ENCODE results near the gene AK1. TPM values are rescaled to one million over a fixed set of nuclear protein-coding genes. Genes with fewer than 3 reads are reported as not detected.

AK1 gene
- total and polyA plus RNA-seq, 2 experiments from 2014 or later = 175 to 413 TPM

DNA sequence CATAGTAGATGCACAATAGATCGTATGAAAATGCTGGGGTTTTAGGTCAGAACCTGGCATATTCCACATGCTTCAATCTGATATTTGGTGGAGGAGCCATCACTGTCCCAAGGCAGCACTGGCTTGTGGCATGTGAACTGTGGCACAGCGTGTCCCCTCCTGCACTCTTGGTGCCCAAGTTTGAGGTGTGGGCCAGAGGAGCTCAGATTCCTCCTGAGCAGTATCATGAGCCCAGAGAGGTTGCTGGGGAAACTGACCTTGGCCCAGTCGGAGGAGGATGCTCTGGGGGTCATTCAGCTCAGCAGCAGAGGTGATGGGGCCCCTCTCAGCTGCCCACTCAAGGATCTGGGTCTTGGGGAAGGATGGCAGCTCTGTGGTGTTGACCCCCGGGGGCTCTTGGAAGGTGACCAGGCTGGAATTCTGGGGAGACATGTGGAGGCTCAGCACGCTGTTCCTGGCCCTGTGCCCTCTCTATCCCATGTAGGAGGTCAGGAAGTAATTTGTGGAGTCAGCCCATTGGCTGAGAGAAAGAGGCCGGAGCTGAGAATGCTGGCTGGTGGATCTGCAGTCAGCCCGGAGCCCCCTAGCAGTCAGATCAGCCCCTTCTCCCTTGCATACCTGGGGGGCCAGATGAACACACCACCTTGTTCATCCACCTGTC is 51.1 kb downstream of the AK1 start:
- Histone ChIP-seq H3K36me3 (no peaks in the 10 kb centered on the region), H3K4me3 (no peak overlapping the region), H3K9me3 (ENCODE audit: low read depth) (no peaks in the 10 kb centered on the region), H3K4me1 (ENCODE audit: low read depth) (peaks cover 16% of the 10 kb centered on the region), H3K27ac (no peak overlapping the region), H3K27me3 (no peaks in the 10 kb centered on the region)
- no peak for DNase-seq (ENCODE audit: low read depth in 1 of 2, low spot score in 1 of 2)
- TF ChIP-seq, protein P1, sequence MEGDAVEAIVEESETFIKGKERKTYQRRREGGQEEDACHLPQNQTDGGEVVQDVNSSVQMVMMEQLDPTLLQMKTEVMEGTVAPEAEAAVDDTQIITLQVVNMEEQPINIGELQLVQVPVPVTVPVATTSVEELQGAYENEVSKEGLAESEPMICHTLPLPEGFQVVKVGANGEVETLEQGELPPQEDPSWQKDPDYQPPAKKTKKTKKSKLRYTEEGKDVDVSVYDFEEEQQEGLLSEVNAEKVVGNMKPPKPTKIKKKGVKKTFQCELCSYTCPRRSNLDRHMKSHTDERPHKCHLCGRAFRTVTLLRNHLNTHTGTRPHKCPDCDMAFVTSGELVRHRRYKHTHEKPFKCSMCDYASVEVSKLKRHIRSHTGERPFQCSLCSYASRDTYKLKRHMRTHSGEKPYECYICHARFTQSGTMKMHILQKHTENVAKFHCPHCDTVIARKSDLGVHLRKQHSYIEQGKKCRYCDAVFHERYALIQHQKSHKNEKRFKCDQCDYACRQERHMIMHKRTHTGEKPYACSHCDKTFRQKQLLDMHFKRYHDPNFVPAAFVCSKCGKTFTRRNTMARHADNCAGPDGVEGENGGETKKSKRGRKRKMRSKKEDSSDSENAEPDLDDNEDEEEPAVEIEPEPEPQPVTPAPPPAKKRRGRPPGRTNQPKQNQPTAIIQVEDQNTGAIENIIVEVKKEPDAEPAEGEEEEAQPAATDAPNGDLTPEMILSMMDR (IDR thresholded peaks at IDR 0.05; ENCODE audit: low read depth, low read length) = no peak

DNA sequence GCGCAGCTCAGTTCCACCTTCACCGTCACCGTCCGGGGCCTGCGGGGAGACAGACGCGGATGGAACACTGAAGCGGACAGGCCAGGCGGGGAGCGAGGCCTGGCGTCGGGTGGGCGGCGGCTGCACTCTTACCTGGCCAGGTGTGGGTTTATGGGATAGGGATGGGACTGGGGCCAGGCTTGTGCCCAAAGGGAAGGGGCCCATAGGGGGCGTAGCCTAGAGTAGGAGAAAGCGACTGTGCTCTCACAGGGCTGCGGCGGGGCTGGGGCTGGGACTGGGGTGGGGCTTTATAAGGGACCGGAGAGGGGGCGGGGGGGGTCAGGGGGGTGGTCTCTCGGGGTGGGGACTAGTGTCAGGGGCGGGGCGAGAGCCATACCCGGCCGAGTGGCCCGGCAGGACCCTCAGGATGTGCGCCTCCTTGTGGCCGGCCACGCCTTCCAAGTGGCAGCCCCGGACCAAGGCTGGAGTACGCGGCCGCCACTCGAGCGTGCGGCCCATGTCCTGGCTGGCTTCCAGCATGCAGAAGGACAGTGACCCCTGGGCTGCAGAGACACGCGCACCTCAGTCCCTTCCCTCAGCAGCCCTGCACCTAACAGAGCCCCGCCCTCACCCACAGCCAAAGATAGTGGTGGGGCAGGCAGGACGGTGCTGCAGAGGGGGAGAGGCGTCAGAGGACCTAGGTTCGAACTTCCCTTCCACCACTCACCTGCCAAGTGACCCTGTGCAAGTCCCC is 52.0 kb downstream of the AK1 start:
- Histone ChIP-seq H3K4me3 (no peak overlapping the region), H3K4me1 (ENCODE audit: low read depth) (peaks cover 16% of the 10 kb centered on the region), H3K27me3 (no peaks in the 10 kb centered on the region), H3K36me3 (no peaks in the 10 kb centered on the region), H3K27ac (no peak overlapping the region), H3K9me3 (ENCODE audit: low read depth) (no peaks in the 10 kb centered on the region)
- DNase-seq (ENCODE audit: low read depth in 1 of 2, low spot score in 1 of 2) = peak in 1 of 2 donors; percentile 85
- TF ChIP-seq, protein P1 (IDR thresholded peaks at IDR 0.05; ENCODE audit: low read depth, low read length) = peak; percentile 25

DNA sequence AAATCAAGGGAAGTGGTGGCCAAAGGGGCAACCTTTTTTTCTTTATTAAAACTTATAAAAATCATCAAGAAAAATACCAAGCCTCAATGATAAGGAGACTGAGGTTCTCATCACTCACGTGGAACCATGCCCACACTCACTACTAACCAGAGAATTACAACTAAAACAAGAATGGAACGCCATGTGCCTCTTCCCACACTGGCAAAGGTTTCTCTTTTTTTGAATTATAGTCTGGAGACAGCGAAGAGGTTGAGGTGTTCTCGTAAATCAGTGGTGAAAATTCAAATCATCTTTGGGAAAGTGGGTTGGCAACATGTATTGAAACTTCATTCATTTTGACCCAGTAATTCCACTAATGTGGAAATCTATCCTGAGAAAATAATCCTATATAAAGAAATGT is 55.4 kb downstream of the AK1 start:
- H3K27ac ChIP-seq = no peak overlapping the region
- H3K4me1 ChIP-seq (ENCODE audit: low read depth) = peaks cover 7% of the 10 kb centered on the region
- no peaks in the 10 kb centered on the region for H3K36me3 ChIP-seq
- no peak for DNase-seq (ENCODE audit: low read depth in 1 of 2, low spot score in 1 of 2)
- no peaks in the 10 kb centered on the region for H3K27me3 ChIP-seq
- H3K4me3 ChIP-seq = no peak overlapping the region
- H3K9me3 ChIP-seq (ENCODE audit: low read depth) = no peaks in the 10 kb centered on the region
- TF ChIP-seq, protein P1 (IDR thresholded peaks at IDR 0.05; ENCODE audit: low read depth, low read length) = no peak

DNA sequence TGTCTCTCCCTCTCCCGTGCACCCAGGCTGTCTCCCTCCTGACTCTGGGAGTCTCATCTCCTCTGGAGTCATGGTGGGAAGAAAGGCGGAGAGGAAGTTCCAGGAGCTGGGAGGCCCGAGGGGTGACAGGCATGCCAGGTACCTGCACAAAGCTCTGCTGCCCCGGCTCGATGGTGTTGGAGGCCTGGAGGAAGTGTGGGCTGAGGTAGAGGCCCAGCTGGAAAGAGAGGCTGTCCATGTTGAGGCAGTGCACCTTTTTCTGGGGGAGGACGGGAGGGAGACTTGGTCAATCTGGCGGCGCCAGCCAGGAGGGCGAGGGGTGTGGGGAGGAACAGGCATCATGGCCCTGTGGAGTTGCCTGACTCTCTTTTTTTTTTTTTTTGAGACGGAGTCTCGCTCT is 58.9 kb downstream of the AK1 start:
- Histone ChIP-seq H3K9me3 (ENCODE audit: low read depth) (no peaks in the 10 kb centered on the region), H3K27me3 (no peaks in the 10 kb centered on the region), H3K36me3 (peaks cover 5% of the 10 kb centered on the region), H3K4me1 (ENCODE audit: low read depth) (no peaks in the 10 kb centered on the region), H3K4me3 (no peak overlapping the region), H3K27ac (peak overlapping the region; percentile 57)
- DNase-seq (ENCODE audit: low read depth in 1 of 2, low spot score in 1 of 2) = no peak
- TF ChIP-seq, protein P1 (IDR thresholded peaks at IDR 0.05; ENCODE audit: low read depth, low read length) = no peak

DNA sequence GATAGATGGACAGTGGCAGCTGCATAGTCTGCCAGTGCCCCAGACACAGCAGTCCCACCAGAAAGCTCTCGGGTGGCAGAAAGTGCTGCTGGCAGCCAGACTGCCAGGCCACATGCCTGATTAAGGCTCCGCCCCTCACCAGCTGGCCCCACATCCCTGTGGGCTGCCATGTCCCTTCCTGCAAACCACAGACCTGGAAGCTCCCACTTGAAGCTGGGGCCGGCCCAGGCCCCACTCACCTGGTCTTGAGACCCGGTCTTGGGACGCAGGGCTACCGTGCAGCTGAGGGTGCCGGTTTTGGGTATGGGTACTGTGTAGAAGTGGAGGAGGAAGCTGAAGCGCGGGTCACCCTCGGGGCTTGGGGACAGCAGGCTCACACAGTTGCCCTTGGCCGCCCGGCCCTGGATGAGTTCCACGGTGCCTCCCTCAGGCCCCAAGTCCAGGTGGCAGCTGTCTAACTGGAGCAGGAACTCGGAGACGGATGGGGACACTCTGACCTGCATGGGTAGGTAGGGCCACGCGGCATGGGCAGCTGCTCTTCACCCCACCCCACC is 59.5 kb downstream of the AK1 start:
- no peak for DNase-seq (ENCODE audit: low read depth in 1 of 2, low spot score in 1 of 2)
- H3K36me3 ChIP-seq = peaks cover 12% of the 10 kb centered on the region
- peak overlapping the region; percentile 57 for H3K27ac ChIP-seq
- no peaks in the 10 kb centered on the region for H3K4me1 ChIP-seq (ENCODE audit: low read depth)
- no peaks in the 10 kb centered on the region for H3K9me3 ChIP-seq (ENCODE audit: low read depth)
- no peaks in the 10 kb centered on the region for H3K27me3 ChIP-seq
- TF ChIP-seq, protein P1 (IDR thresholded peaks at IDR 0.05; ENCODE audit: low read depth, low read length) = no peak
- no peak overlapping the region for H3K4me3 ChIP-seq

Data from cardiac muscle cell (in vitro differentiated cells and primary cell).